HCT116 (cell line): ENCODE results near the gene ST6GALNAC2.

Experiments used
- SRF ChIP-seq: IDR thresholded peaks from 2 replicates; pipeline ENCODE4 v1.6.1; 2012; ENCODE audit warnings: low read depth
- ZNF274 ChIP-seq: fragments of 200-500 bp; sonication (Bioruptor generic); IDR thresholded peaks from 2 replicates; pipeline ENCODE4 v1.6.1; 2014; ENCODE audit warnings: mild to moderate bottlenecking, low read depth, low read length, inconsistent platforms

DNA sequence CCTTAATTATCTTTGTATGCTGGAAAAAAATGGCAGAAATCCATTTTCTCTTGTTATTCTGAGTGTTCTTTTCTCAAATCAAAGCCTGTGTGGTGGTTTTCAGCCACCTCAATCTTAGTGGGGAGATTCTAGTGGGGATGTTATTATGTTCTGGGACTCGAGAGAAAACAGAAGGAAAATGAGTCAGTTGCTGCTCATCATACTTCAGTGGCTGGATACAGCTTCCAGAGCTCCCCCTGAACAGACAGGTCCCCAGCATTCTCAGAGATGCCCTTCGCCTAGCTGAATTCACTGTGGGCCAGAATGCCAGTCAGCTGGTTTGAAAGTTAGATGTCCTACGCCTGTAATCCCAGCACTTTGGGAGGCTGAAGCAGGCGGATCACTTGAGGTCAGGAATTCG, 49.4 kb upstream of the ST6GALNAC2 start:
- TF ChIP-seq ZNF274 (no peak), SRF (no peak)
